Forelimb muscle (tissue), 1 donor: Measurements from ENCODE around the gene PLXDC1. TPM values are rescaled to one million over a fixed set of nuclear protein-coding genes. Genes with fewer than 3 reads are reported as not detected.
A peak's percentile ranks its signal among the peaks of the same experiment; 100 is the strongest.
"Not testable (repeated sequence)": the region's sequence is repeated elsewhere in the genome, so short reads cannot be mapped to it uniquely, and the experiment has no call there.

Source experiments
- DNase-seq: peaks from one replicate; pipeline ENCODE4 v3.0.0-alpha.2; 2013; ENCODE audit warnings: low read depth
- polyA plus RNA-seq: library from polyadenylated mRNA; unstranded; fragments of 120-200 nt; gene quantifications from one replicate; pipeline ENCODE4 v1.2.1, GENCODE V29; 2013; ENCODE audit not compliant: insufficient read length

Gene PLXDC1
- polyA plus RNA-seq, 1 donor, result 5.0 TPM

DNA sequence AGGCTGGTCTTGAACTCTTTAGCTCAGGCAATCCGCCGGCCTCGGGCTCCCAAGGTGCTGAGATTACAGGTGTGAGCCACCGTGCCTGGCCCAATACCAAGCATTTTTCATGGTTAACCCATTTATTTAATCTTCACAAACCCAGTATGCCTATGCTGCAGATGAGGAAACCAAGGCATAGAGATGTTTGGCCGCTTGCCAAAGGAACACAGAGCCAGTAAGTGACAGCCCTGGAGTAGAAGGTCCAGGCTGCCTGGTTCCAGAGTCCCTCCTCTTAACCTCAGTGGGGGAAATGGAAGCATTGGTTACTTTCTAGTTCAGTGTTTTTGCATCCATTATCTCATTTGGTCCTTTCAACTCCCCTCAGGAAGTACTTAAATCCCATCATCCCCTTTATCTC lies 29.9 kb upstream of the PLXDC1 start:
- DNase-seq, result no peak

DNA sequence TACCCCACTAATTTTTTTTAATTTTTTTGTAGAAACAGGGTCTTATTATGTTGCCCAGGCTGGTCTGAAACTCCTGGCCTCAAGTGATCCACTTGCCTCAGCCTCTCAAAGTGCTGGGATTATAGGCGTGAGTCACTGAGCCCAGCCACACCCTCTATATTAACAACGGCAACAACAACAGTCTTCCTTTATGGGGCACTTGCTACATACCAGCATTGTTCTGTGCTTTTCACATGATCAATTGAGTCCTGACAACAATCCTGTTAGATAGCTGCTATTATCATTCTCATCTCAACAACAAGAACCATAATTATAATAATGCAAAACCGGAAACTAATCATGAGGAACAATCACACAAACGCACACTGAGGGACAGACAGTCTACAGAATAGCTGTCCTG lies 27.1 kb upstream of the PLXDC1 start:
- DNase-seq, result no peak

GRCh38 chr17:39177256-39177655 lies 25.8 kb upstream of the PLXDC1 start:
- DNase-seq, result no peak

- no peak for DNase-seq
Measured at GRCh38 chr17:39175695-39176093, 24.3 kb upstream of the PLXDC1 start.

GRCh38 chr17:39174920-39175694 lies 23.7 kb upstream of the PLXDC1 start:
- no peak for DNase-seq

- no peak for DNase-seq
Measured at GRCh38 chr17:39173526-39174274, 22.3 kb upstream of the PLXDC1 start.

GRCh38 chr17:39173080-39173479 lies 21.6 kb upstream of the PLXDC1 start:
- no peak for DNase-seq

GRCh38 chr17:39171933-39172332 lies 20.5 kb upstream of the PLXDC1 start:
- DNase-seq, result no peak

- DNase-seq, result no peak
Measured at GRCh38 chr17:39170558-39170957, 19.1 kb upstream of the PLXDC1 start.

- no peak for DNase-seq
Measured at GRCh38 chr17:39170109-39170508, 18.7 kb upstream of the PLXDC1 start.

- DNase-seq, result no peak
Measured at GRCh38 chr17:39169518-39169917, 18.1 kb upstream of the PLXDC1 start.

DNA sequence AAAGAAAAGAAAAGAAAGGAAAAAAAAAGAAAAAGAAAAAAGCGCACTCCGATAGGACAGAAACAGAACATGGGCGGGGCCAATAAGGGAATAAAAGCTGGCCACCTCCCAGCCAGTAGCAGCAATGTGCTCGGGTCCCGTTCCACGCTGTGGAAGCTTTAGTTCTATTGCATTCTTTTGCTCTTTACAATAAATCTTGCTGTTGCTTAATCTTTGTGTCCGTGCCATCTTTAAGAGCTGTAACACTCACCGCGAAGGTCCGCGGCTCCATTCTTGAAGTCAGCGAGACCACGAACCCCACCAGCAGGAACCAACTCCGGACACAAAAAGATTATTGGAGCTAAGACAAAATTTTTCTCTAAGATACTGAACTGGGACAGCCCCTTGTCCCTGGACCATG lies 17.7 kb upstream of the PLXDC1 start:
- DNase-seq, result no peak

DNA sequence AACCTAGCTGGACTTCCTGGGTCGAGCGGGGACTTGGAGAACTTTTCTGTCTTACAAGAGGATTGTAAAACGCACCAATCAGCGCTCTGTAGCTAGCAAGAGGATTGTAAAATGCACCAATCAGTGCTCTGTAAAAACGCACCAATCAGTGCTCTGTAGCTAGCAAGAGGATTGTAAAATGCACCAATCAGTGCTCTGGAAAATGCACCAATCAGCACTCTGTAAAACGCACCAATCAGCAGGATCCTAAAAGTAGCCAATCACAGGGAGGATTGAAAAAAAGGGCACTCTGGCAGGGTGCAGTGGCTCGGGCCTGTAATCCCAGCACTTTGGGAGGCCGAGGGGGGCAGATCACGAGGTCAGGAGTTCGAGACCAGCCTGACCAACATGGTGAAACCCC lies 17.1 kb upstream of the PLXDC1 start:
- DNase-seq, result not testable (repeated sequence)

DNA sequence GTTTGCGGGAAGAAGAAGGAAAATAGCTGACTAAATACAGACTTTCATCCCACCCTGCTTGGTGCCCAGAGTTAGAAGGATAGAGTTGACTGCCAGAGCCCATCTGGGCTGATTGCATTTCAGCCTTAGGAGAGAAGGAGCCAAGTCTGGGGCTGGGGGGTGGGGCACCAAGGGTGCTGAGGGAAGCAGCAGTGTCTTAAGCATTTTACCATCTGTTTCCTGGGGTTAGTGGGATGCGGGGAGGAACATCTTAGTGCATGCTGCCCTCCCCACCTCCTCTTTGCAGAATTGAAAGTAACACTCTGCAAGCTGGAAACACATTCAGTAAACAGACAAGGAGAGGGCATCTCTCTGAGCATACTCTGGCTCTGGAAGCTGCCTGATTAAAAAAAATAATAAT lies 16.0 kb upstream of the PLXDC1 start:
- DNase-seq, result no peak

DNA sequence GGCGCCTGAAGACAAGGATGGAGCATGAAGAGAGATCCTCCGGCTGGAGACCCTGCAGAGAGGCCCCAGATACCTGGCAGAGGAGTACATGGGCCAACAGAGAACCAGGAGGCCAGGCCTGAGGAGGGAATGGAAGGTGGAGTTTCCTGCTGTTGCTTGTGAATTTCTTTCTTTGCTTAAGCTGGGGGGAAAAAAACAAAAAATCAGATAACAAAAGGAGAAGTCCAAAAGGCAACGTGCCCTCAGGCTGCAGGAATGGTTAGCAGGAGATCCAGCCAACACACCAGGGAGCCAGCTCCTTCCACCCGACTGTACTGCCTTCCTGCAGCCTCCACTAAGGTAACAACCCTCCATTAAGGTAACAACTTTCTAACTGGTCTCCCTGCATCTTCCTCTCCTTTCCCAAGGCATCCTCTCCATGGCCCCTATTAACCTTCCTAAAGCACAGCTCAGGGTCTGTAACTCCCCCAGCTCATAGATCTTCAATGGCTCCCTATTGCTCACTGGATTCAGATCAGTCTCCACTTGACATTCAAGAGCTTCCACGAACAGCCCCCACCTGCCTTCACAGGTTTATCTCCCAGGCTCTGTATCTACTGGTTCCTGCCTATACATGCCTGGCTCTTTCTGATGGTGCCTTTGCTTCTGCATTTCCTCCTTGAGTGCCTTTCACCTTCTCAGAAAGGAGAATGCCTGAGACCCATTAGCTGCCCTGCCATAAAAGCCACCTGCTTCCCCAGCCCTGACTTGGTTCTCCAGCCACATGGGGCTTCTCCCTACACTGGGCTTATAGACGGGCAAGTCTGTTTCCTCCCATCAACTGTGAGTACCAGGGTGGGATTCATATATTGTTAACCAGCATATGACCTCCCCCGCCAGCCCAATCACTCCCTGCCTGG lies 15.2 kb upstream of the PLXDC1 start:
- no peak for DNase-seq

GRCh38 chr17:39165841-39166349 lies 14.5 kb upstream of the PLXDC1 start, which contains the start of gene ARL5C:
ARL5C (minus strand) TSS chr17:39166161; CDS start chr17:39165760, 401 bp downstream.
- DNase-seq, result no peak

- DNase-seq, result no peak
Measured at GRCh38 chr17:39165178-39165840, 13.9 kb upstream of the PLXDC1 start.

DNA sequence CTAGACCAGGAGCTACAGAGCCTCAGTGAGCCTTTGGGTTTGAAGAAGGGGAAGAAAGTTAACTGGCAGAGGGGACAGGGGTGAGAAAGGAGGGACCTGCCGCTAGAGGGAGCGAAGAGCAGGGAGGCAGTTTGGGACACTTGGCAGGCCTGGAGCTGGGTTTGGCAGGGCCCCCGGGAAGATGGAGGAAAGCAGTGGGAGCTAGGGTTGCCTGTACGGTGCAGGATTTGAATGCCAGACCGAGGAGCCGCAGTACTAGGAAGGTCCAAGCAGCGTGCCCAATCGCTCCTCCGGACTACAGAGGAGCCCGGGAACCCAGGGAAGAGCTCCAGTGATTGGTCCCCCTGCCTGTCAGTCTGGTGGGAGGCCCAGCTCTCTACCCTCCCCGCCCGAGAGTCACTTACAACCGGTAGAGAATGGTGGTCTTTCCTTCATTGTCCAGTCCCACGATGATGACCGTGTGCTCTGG lies 13.3 kb upstream of the PLXDC1 start:
- DNase-seq, result peak; percentile 81

- no peak for DNase-seq
Measured at GRCh38 chr17:39161962-39162361, 10.5 kb upstream of the PLXDC1 start.

DNA sequence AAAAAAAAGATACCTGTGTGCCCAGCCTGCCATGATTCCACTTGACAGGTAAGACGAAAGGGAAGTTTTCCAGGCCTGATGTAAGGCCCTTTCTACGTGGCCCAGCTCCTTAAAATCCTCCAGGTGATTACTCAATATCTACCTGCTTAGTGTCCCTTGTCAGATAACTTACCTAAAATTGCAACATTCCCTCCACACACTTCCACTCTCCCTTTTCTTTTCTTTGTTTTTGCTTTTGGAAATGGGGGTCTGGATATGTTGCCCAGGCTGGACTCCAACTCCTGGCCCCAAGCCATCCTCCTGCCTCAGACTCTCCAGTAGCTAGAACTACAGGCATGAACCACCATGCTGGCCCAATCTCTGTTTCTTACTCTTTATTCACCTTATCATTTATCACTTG lies 7.2 kb upstream of the PLXDC1 start:
- no peak for DNase-seq

DNA sequence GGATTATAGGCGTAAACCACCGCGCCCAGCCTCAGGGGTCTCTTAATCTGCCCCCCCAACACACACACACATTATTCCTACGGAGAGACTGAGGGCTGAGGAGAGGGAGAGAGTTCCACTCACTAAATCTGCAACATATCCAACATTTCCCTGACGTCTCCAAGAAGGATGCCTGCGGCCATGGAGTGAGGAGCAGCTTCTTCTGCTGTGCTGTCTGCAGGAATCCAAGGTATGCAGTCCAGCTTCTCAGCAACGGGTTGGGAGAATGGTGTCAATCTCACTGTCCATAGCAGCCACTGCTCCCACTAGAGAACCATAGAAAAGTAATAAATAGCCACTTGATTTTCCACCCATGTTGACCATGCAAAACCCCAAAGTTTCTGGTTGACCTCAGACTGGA lies 5.1 kb upstream of the PLXDC1 start:
- no peak for DNase-seq
